Peyer's patch (tissue), 4 donors: ENCODE measurements around the gene LPAR2.
A peak's percentile ranks its signal among the peaks of the same experiment; 100 is the strongest.

ENCODE experiments used
- CTCF ChIP-seq, 6 experiments: fragments of 450-650 bp in 4 of 6; fragments of 200-600 bp in 2 of 6; sonication (generic) in 1 of 6; IDR thresholded peaks; one replicate each; pipeline ENCODE4 v1.5.1; 2017 to 2019; ENCODE audit warnings: antibody characterized with exemption in 6 of 6, mild to moderate bottlenecking in 3 of 6, moderate library complexity in 1 of 6
- POLR2A ChIP-seq, 2 donors: fragments of 450-650 bp; IDR thresholded peaks; one replicate each; pipeline ENCODE4 v1.5.1; 2017; ENCODE audit warnings: antibody characterized with exemption in 2 of 2, mild to moderate bottlenecking in 2 of 2, moderate library complexity in 2 of 2

GRCh38 chr19:19643158-19644053, 15.4 kb upstream of the LPAR2 start, which contains the start of gene GMIP:
- peak; percentile 76 to 84 for TF ChIP-seq POLR2A (IDR thresholded peaks at IDR 0.05)
- peak; percentile 79 to 92 (median 88) for TF ChIP-seq CTCF (IDR thresholded peaks at IDR 0.05)
